SK-N-SH (cell line): ENCODE measurements around the gene CAMKMT. TPM values are rescaled to one million over a fixed set of nuclear protein-coding genes. Genes with fewer than 3 reads are reported as not detected.

Source experiments
- CTCF ChIA-PET: fragments of 300-600, 350-600 bp; formaldehyde crosslinking; extraction: SDS; loops from one replicate; lab custom pipeline; 2021; lab: Yijun Ruan, JAX
- POLR2A ChIA-PET: fragments of 350-600 bp; sonication (Branson Sonifier 250); formaldehyde crosslinking; extraction: SDS; loops from one replicate; lab custom pipeline; 2020; ENCODE audit warnings: antibody characterized with exemption, inconsistent platforms; lab: Yijun Ruan, JAX
- DNase-seq: peaks from one replicate; pipeline ENCODE4 v3.0.0; 2012
- H2AFZ ChIP-seq: fragments of 200-600 bp; sonication (generic); 2 replicates; pipeline ENCODE4 v1.8.1; 2016; ENCODE audit warnings: antibody characterized with exemption, mild to moderate bottlenecking, low read depth
- H3F3A ChIP-seq: fragments of 200-600 bp; sonication (generic); replicated peaks from 2 replicates; pipeline ENCODE3; 2016; ENCODE audit warnings: antibody characterized with exemption, mild to moderate bottlenecking; ENCODE audit not compliant: insufficient read depth
- H3K27ac ChIP-seq, 2 experiments: fragments of 200-500 bp in 1 of 2; fragments of 200-600 bp in 1 of 2; sonication (Bioruptor generic) in 1 of 2; sonication (generic), shearing (Covaris generic) in 1 of 2; 2 replicates each; pipeline versions ENCODE4 v1.5.1 to v1.6.1; 2014 to 2016; ENCODE audit warnings: low read depth in 2 of 2, inconsistent platforms in 1 of 2, low read length in 1 of 2, mild to moderate bottlenecking in 1 of 2, mixed read lengths in 1 of 2
- H3K27me3 ChIP-seq: fragments of 200-600 bp; sonication (generic), shearing (Covaris generic); 2 replicates; pipeline ENCODE4 v1.6.1; 2016; ENCODE audit warnings: mixed run types; ENCODE audit not compliant: insufficient read depth
- H3K36me3 ChIP-seq, 2 experiments: fragments of 200-500 bp in 1 of 2; fragments of 200-600 bp in 1 of 2; sonication (Bioruptor generic) in 1 of 2; sonication (generic) in 1 of 2; replicated peaks in 1 of 2; 2 replicates each; pipeline versions ENCODE3 to v1.5.1; 2014 to 2016; ENCODE audit warnings: low read length in 1 of 2, mild to moderate bottlenecking in 1 of 2; ENCODE audit not compliant: insufficient read depth in 2 of 2, control insufficient read depth in 1 of 2
- H3K4me1 ChIP-seq, 2 experiments: fragments of 200-500 bp in 1 of 2; fragments of 200-600 bp in 1 of 2; sonication (Bioruptor generic) in 1 of 2; sonication (generic), shearing (Covaris generic) in 1 of 2; 2 replicates each; pipeline versions ENCODE4 v1.5.1 to v1.6.1; 2014 to 2016; ENCODE audit warnings: low read depth in 1 of 2, low read length in 1 of 2, mixed run types in 1 of 2; ENCODE audit not compliant: insufficient read depth in 2 of 2, control insufficient read depth in 1 of 2
- H3K4me2 ChIP-seq: fragments of 200-600 bp; sonication (generic), shearing (Covaris generic); 2 replicates; pipeline ENCODE4 v1.6.1; 2017; ENCODE audit warnings: mixed run types
- H3K4me3 ChIP-seq, 2 experiments: fragments of 200-500 bp in 1 of 2; fragments of 200-600 bp in 1 of 2; sonication (Bioruptor generic) in 1 of 2; sonication (generic), shearing (Covaris generic) in 1 of 2; 2 replicates each; pipeline versions ENCODE4 v1.5.1 to v1.8.1; 2014 to 2016; ENCODE audit warnings: low read depth in 2 of 2, inconsistent platforms in 1 of 2, low read length in 1 of 2, mild to moderate bottlenecking in 1 of 2, mixed read lengths in 1 of 2, moderate library complexity in 1 of 2
- H3K79me2 ChIP-seq: fragments of 200-600 bp; sonication (generic); 2 replicates; pipeline ENCODE4 v1.8.1; 2017; ENCODE audit warnings: mild to moderate bottlenecking; ENCODE audit not compliant: insufficient read depth
- H3K9ac ChIP-seq: fragments of 200-600 bp; sonication (generic); 2 replicates; pipeline ENCODE4 v1.6.1; 2017; ENCODE audit warnings: mixed run types
- H3K9me2 ChIP-seq: fragments of 200-600 bp; sonication (generic); 2 replicates; pipeline ENCODE4 v1.6.1; 2017; ENCODE audit warnings: mixed run types
- H3K9me3 ChIP-seq: fragments of 200-600 bp; sonication (generic); 2 replicates; pipeline ENCODE4 v1.6.1; 2017; ENCODE audit warnings: mixed run types, mild to moderate bottlenecking, moderate library complexity
- H4K20me1 ChIP-seq: fragments of 200-600 bp; sonication (generic); 2 replicates; pipeline ENCODE4 v1.6.1; 2017; ENCODE audit warnings: mild to moderate bottlenecking, mixed run types; ENCODE audit not compliant: insufficient read depth
- CHD2 ChIP-seq: fragments of 150-350 bp; IDR thresholded peaks from 2 replicates; pipeline ENCODE4 v1.6.1; 2018; ENCODE audit warnings: low read length; ENCODE audit not compliant: partially characterized antibody
- CTCF ChIP-seq: fragments of 200-600 bp; sonication (generic); IDR thresholded peaks from 2 replicates; pipeline ENCODE4 v1.6.1; 2017; ENCODE audit warnings: antibody characterized with exemption, mild to moderate bottlenecking, moderate library complexity
- ELF1 ChIP-seq: IDR thresholded peaks from 2 replicates; pipeline ENCODE4 v1.4.0; 2012
- EP300 ChIP-seq, 2 experiments: IDR thresholded peaks; 2 replicates each; pipeline versions ENCODE4 v1.4.0 to v1.6.1; 2012; ENCODE audit warnings: borderline replicate concordance in 1 of 2, low read depth in 1 of 2, low read length in 1 of 2
- FOSL2 ChIP-seq: IDR thresholded peaks from 2 replicates; pipeline ENCODE4 v1.4.0; 2012; ENCODE audit warnings: low read depth, mild to moderate bottlenecking, moderate library complexity, borderline replicate concordance
- FOXM1 ChIP-seq: IDR thresholded peaks from 2 replicates; pipeline ENCODE4 v1.4.0; 2012; ENCODE audit warnings: low read depth, mild to moderate bottlenecking
- IRF3 ChIP-seq: fragments of 150-350 bp; IDR thresholded peaks from 2 replicates; pipeline ENCODE4 v1.6.1; 2016; ENCODE audit warnings: mild to moderate bottlenecking, low read depth, low read length
- JUND ChIP-seq: IDR thresholded peaks from 2 replicates; pipeline ENCODE4 v1.4.0; 2012
- MEF2A ChIP-seq: IDR thresholded peaks from 2 replicates; pipeline ENCODE4 v1.4.0; 2012; ENCODE audit warnings: low read depth, borderline replicate concordance
- MXI1 ChIP-seq: IDR thresholded peaks from 2 replicates; pipeline ENCODE4 v1.6.1; 2012; ENCODE audit warnings: mild to moderate bottlenecking, low read depth, low read length, improper control_type of control experiment
- PBX3 ChIP-seq: IDR thresholded peaks from 2 replicates; pipeline ENCODE4; 2012
- POLR2AphosphoS5 ChIP-seq: IDR thresholded peaks from 2 replicates; pipeline ENCODE4 v1.6.1; 2012; ENCODE audit warnings: low read depth, low read length
- RCOR1 ChIP-seq: fragments of 150-350 bp; IDR thresholded peaks from 2 replicates; pipeline ENCODE4 v1.6.1; 2017; ENCODE audit warnings: antibody characterized with exemption, low read length
- REST ChIP-seq: IDR thresholded peaks from 2 replicates; pipeline ENCODE4 v1.6.1; 2012; ENCODE audit warnings: mild to moderate bottlenecking, low read depth, low read length, moderate library complexity
- TAF1 ChIP-seq: IDR thresholded peaks from 2 replicates; pipeline ENCODE4 v1.6.1; 2012; ENCODE audit warnings: low read depth, mild to moderate bottlenecking, low read length, moderate library complexity, borderline replicate concordance
- TCF12 ChIP-seq: IDR thresholded peaks from 2 replicates; pipeline ENCODE4 v1.4.0; 2012
- YY1 ChIP-seq: IDR thresholded peaks from 2 replicates; pipeline ENCODE4 v1.4.0; 2012; ENCODE audit warnings: low read depth, mild to moderate bottlenecking
- WGBS: methylation state at CpG from one replicate; pipeline ENCODE4 v1.1.6; 2017; ENCODE audit warnings: low lambda C conversion rate; 5-methylcytosine and 5-hydroxymethylcytosine counted together
- polyA plus RNA-seq, 3 experiments: library from polyadenylated mRNA; depleted of rRNA; stranded (reverse); fragments of >200 nt; gene quantifications; 2 replicates each; pipeline ENCODE4 v1.2.3, GENCODE V29; 2012

CAMKMT gene
- polyA plus RNA-seq, 1 of the 3 experiments (the other 2 are of a cell fraction): 5.9 TPM

GRCh38 chr2:44777036-44777435 is 415.3 kb downstream of the CAMKMT start:
- TF ChIP-seq FOXM1: no peak
- no peak for TF ChIP-seq POLR2AphosphoS5
- no peak for TF ChIP-seq FOSL2
- TF ChIP-seq YY1: no peak
- TF ChIP-seq TCF12: no peak
- TF ChIP-seq MEF2A: no peak
- TF ChIP-seq TAF1: no peak
- no peak for TF ChIP-seq MXI1
- TF ChIP-seq PBX3: no peak
- TF ChIP-seq JUND: no peak
- no peak for TF ChIP-seq RCOR1
- no peak for TF ChIP-seq REST
- no peak for TF ChIP-seq EP300 (IDR thresholded peaks at IDR 0.05; ENCODE audit: borderline replicate concordance in 1 of 2, low read depth in 1 of 2, low read length in 1 of 2)
- no peak for TF ChIP-seq CTCF
- TF ChIP-seq IRF3: no peak
- TF ChIP-seq CHD2: no peak
- TF ChIP-seq ELF1: no peak
- ChIA-PET POLR2A (interaction anchor here (0.6 kb wide), 1 partner anchor 163 kb away, joined by 3 read pairs; no protein-coding TSS in a partner anchor), CTCF (interaction anchor here (0.7 to 3.2 kb wide), 8 partner anchors 10 to 385 kb away, joined by 3 to 11 read pairs (median 4); no protein-coding TSS in a partner anchor)
- no peaks in the 10 kb centered on the region for H3K79me2 ChIP-seq
- no peak overlapping the region for H3K4me3 ChIP-seq
- H3K9me3 ChIP-seq: no peaks in the 10 kb centered on the region
- H2AFZ ChIP-seq: no peak overlapping the region
- no peaks in the 10 kb centered on the region for H3F3A ChIP-seq
- H4K20me1 ChIP-seq: no peaks in the 10 kb centered on the region
- peak overlapping the region in 1 of 2 experiments; percentile 40; a peak in 2 of 4 replicates for H3K27ac ChIP-seq
- H3K27me3 ChIP-seq: no peaks in the 10 kb centered on the region
- no peak for DNase-seq
- H3K4me2 ChIP-seq: no peak overlapping the region
- no peaks in the 10 kb centered on the region for H3K9me2 ChIP-seq
- 95% methylated on average over 6 of the region's 6 CpGs for WGBS
- H3K9ac ChIP-seq: no peak overlapping the region
- H3K36me3 ChIP-seq: no peaks in the 10 kb centered on the region
- H3K4me1 ChIP-seq: peaks cover 0 to 62% of the 10 kb centered on the region in 2 experiments; a peak in 2 of 4 replicates
